HUES64 (cell line): ENCODE measurements around the gene DPT. TPM values are rescaled to one million over a fixed set of nuclear protein-coding genes. Genes with fewer than 3 reads are reported as not detected.
"Not testable (repeated sequence)": the region's sequence is repeated elsewhere in the genome, so short reads cannot be mapped to it uniquely, and the experiment has no call there.

Source experiments
- H3K27ac ChIP-seq: 2 replicates; pipeline ENCODE4 v1.7.0; 2013; ENCODE audit warnings: low read depth, low read length, inconsistent platforms
- H3K27me3 ChIP-seq: 2 replicates; pipeline ENCODE4 v1.6.1; 2013; ENCODE audit warnings: mild to moderate bottlenecking, low read length; ENCODE audit not compliant: insufficient read depth
- H3K36me3 ChIP-seq: 2 replicates; pipeline ENCODE4 v1.6.1; 2013; ENCODE audit warnings: mild to moderate bottlenecking, low read length; ENCODE audit not compliant: insufficient read depth
- H3K4me1 ChIP-seq: 2 replicates; pipeline ENCODE4 v1.6.1; 2013; ENCODE audit warnings: mild to moderate bottlenecking, low read length, moderate library complexity; ENCODE audit not compliant: insufficient read depth
- H3K4me3 ChIP-seq: 2 replicates; pipeline ENCODE4 v1.5.1; 2013; ENCODE audit warnings: mild to moderate bottlenecking, low read length, moderate library complexity
- H3K9ac ChIP-seq: 2 replicates; pipeline ENCODE4 v1.6.1; 2013; ENCODE audit warnings: mild to moderate bottlenecking, low read depth, low read length
- H3K9me3 ChIP-seq: 2 replicates; pipeline ENCODE4 v1.6.1; 2013; ENCODE audit warnings: low read depth, low read length; ENCODE audit not compliant: insufficient read depth
- WGBS: fragments of 150-250, 120-280 bp; methylation state at CpG from one replicate; pipeline ENCODE4 v1.1.7; 2013; ENCODE audit warnings: missing lambda C conversion rate; 5-methylcytosine and 5-hydroxymethylcytosine counted together
- polyA plus RNA-seq, 2 experiments: library from polyadenylated mRNA; stranded (reverse); fragments of 50-300 nt; gene quantifications; one replicate each; pipeline ENCODE4 v1.2.3, GENCODE V29; 2013

The DPT gene
- polyA plus RNA-seq (2013, experiment 1 of 2) = not detected
- not detected for polyA plus RNA-seq (2013, experiment 2 of 2)

- no peaks in the 10 kb centered on the region for H3K4me1 ChIP-seq
- H3K36me3 ChIP-seq = no peaks in the 10 kb centered on the region
- H3K9me3 ChIP-seq = no peaks in the 10 kb centered on the region
- H3K27me3 ChIP-seq = no peaks in the 10 kb centered on the region
- H3K4me3 ChIP-seq = no peak within 1 kb of the TSS
- WGBS = 94% methylated on average over 13 of the region's 14 CpGs
- no peak within 1 kb of the TSS for H3K27ac ChIP-seq
- H3K9ac ChIP-seq = no peak within 1 kb of the TSS
Observed at GRCh38 chr1:168728473-168729404, at the start of gene DPT. TSS of gene DPT (minus strand) at chr1:168729206. CDS start at chr1:168729174, 32 bp downstream.

GRCh38 chr1:168775366-168775765 is 46.4 kb upstream of the DPT start:
- H3K36me3 ChIP-seq = no peaks in the 10 kb centered on the region
- no peak overlapping the region for H3K9ac ChIP-seq
- no peaks in the 10 kb centered on the region for H3K9me3 ChIP-seq
- no peaks in the 10 kb centered on the region for H3K27me3 ChIP-seq
- H3K4me1 ChIP-seq = no peaks in the 10 kb centered on the region
- no peak overlapping the region for H3K4me3 ChIP-seq
- no peak overlapping the region for H3K27ac ChIP-seq
- WGBS = no CpG with 5 or more reads among the region's 3 CpGs

- 88% methylated on average over 1 of the region's 1 CpG for WGBS
- Histone ChIP-seq H3K4me1 (no peaks in the 10 kb centered on the region), H3K36me3 (no peaks in the 10 kb centered on the region), H3K9me3 (no peaks in the 10 kb centered on the region), H3K27me3 (no peaks in the 10 kb centered on the region), H3K9ac (no peak overlapping the region), H3K27ac (no peak overlapping the region), H3K4me3 (no peak overlapping the region)
Observed at GRCh38 chr1:168774241-168774640, 45.2 kb upstream of the DPT start.

- 94% methylated on average over 2 of the region's 2 CpGs for WGBS
- no peak overlapping the region for H3K4me3 ChIP-seq
- no peaks in the 10 kb centered on the region for H3K27me3 ChIP-seq
- H3K27ac ChIP-seq = no peak overlapping the region
- H3K36me3 ChIP-seq = no peaks in the 10 kb centered on the region
- no peak overlapping the region for H3K9ac ChIP-seq
- no peaks in the 10 kb centered on the region for H3K4me1 ChIP-seq
- H3K9me3 ChIP-seq = no peaks in the 10 kb centered on the region
Observed at GRCh38 chr1:168772428-168773060, 43.5 kb upstream of the DPT start.

- no peak overlapping the region for H3K9ac ChIP-seq
- H3K4me3 ChIP-seq = no peak overlapping the region
- no peaks in the 10 kb centered on the region for H3K4me1 ChIP-seq
- no peaks in the 10 kb centered on the region for H3K36me3 ChIP-seq
- no peak overlapping the region for H3K27ac ChIP-seq
- H3K9me3 ChIP-seq = no peaks in the 10 kb centered on the region
- no peaks in the 10 kb centered on the region for H3K27me3 ChIP-seq
- WGBS = 97% methylated on average over 4 of the region's 4 CpGs
Observed at GRCh38 chr1:168771104-168771630, 42.2 kb upstream of the DPT start.

GRCh38 chr1:168769893-168770292 is 40.9 kb upstream of the DPT start:
- not testable (repeated sequence) for H3K4me3 ChIP-seq, H3K4me1 ChIP-seq, H3K9me3 ChIP-seq, H3K9ac ChIP-seq, H3K36me3 ChIP-seq, H3K27ac ChIP-seq, H3K27me3 ChIP-seq
- 97% methylated on average over 3 of the region's 3 CpGs for WGBS

- Histone ChIP-seq H3K4me3 (no peak overlapping the region), H3K9me3 (no peaks in the 10 kb centered on the region), H3K9ac (no peak overlapping the region), H3K27ac (no peak overlapping the region), H3K36me3 (no peaks in the 10 kb centered on the region), H3K4me1 (no peaks in the 10 kb centered on the region), H3K27me3 (no peaks in the 10 kb centered on the region)
- WGBS = 92% methylated on average over 4 of the region's 4 CpGs
Observed at GRCh38 chr1:168767894-168768584, 39.0 kb upstream of the DPT start.

- Histone ChIP-seq H3K27ac (no peak overlapping the region), H3K9ac (no peak overlapping the region), H3K9me3 (no peaks in the 10 kb centered on the region), H3K4me3 (no peak overlapping the region), H3K36me3 (no peaks in the 10 kb centered on the region), H3K4me1 (no peaks in the 10 kb centered on the region), H3K27me3 (no peaks in the 10 kb centered on the region)
- WGBS = 73% methylated on average over 5 of the region's 5 CpGs
Observed at GRCh38 chr1:168766568-168766967, 37.6 kb upstream of the DPT start.

- no peaks in the 10 kb centered on the region for H3K27me3 ChIP-seq
- H3K9ac ChIP-seq = no peak overlapping the region
- H3K27ac ChIP-seq = no peak overlapping the region
- H3K9me3 ChIP-seq = no peaks in the 10 kb centered on the region
- no peak overlapping the region for H3K4me3 ChIP-seq
- WGBS = 87% methylated on average over 3 of the region's 3 CpGs
- H3K4me1 ChIP-seq = no peaks in the 10 kb centered on the region
- no peaks in the 10 kb centered on the region for H3K36me3 ChIP-seq
Observed at GRCh38 chr1:168763031-168763430, 34.0 kb upstream of the DPT start.

- no peaks in the 10 kb centered on the region for H3K36me3 ChIP-seq
- no peak overlapping the region for H3K27ac ChIP-seq
- no peak overlapping the region for H3K9ac ChIP-seq
- no peak overlapping the region for H3K4me3 ChIP-seq
- no peaks in the 10 kb centered on the region for H3K4me1 ChIP-seq
- 97% methylated on average over 4 of the region's 4 CpGs for WGBS
- no peaks in the 10 kb centered on the region for H3K27me3 ChIP-seq
- no peaks in the 10 kb centered on the region for H3K9me3 ChIP-seq
Observed at GRCh38 chr1:168762473-168762872, 33.5 kb upstream of the DPT start.

- Histone ChIP-seq H3K9ac (no peak overlapping the region), H3K4me1 (no peaks in the 10 kb centered on the region), H3K27me3 (no peaks in the 10 kb centered on the region), H3K4me3 (no peak overlapping the region), H3K36me3 (no peaks in the 10 kb centered on the region), H3K9me3 (no peaks in the 10 kb centered on the region), H3K27ac (no peak overlapping the region)
- 96% methylated on average over 4 of the region's 4 CpGs for WGBS
Observed at GRCh38 chr1:168760781-168761180, 31.8 kb upstream of the DPT start.
